GM19239 (cell line): ENCODE data around the gene OR1N2.
"Not testable (repeated sequence)": the region's sequence is repeated elsewhere in the genome, so short reads cannot be mapped to it uniquely, and the experiment has no call there.

Experiments
- DNase-seq: peaks from one replicate; pipeline ENCODE4 v3.0.0; 2011; ENCODE audit warnings: low spot score; ENCODE audit not compliant: insufficient read length
- FAIRE-seq: peaks from 2 replicates; lab custom pipeline; 2011; peaks lifted over from hg19 to GRCh38; lab: Jason Lieb, UNC

OR1N2 gene, protein sequence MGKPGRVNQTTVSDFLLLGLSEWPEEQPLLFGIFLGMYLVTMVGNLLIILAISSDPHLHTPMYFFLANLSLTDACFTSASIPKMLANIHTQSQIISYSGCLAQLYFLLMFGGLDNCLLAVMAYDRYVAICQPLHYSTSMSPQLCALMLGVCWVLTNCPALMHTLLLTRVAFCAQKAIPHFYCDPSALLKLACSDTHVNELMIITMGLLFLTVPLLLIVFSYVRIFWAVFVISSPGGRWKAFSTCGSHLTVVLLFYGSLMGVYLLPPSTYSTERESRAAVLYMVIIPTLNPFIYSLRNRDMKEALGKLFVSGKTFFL

GRCh38 chr9:122552812-122553211 lies at the start of gene OR1N2:
Gene OR1N2 (plus strand): TSS chr9:122553112. CDS start chr9:122553212, 100 bp downstream.
- DNase-seq (no peak), FAIRE-seq (no peak)

DNA sequence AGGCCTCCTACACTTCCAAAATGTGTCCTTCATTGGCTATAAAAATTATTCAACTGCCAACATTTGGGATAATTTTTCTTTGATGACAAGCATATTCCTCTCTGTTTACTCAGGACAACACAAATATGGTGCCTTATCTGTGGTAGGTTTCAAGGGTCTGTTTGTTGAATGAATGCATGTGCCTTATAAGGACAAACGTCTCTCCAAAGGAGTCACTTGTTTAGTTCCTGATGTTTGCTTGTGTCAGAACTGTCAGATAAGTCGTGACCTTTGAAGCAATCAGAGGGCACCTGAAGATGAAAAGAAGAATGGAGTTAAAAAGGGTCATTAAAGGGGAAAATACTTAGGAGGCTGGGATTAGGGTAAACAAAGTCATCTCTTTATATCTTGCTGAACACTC lies 45.9 kb upstream of the OR1N2 start:
- no peak for DNase-seq
- FAIRE-seq, result no peak

DNA sequence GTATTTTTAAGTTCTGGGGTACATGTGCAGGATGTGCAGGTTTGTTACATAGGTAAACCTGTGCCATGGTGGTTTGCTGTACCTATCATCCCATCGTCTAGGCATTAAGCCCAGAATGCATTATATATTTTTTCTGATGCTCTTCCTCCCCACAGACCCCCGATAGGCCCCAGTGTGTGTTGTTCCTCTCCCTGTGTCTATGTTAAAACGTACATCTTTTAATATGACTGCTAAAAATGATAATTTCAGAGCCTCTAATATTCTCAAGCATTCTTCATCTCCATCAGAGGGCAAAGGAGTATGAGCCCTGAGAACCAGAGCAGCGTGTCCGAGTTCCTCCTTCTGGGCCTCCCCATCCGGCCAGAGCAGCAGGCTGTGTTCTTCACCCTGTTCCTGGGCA lies 42.4 kb upstream of the OR1N2 start, which contains the start of gene OR1J2:
Gene OR1J2, plus strand, starts transcription at position 301 of the 400 bp plus-strand sequence. Its CDS starts 0 bp downstream, at position 301.
- no peak for FAIRE-seq
- DNase-seq, result no peak

- no peak for DNase-seq
- no peak for FAIRE-seq
These were observed 34.7 kb upstream of the OR1N2 start for GRCh38 chr9:122518226-122518625.

GRCh38 chr9:122518841-122519240 lies 34.1 kb upstream of the OR1N2 start, which contains the start of gene OR1J4:
Gene OR1J4 (plus strand): TSS chr9:122519141. CDS start chr9:122519141, 0 bp downstream.
- DNase-seq, result no peak
- no peak for FAIRE-seq

GRCh38 chr9:122519376-122519775 lies 33.5 kb upstream of the OR1N2 start:
- DNase-seq, result no peak
- no peak for FAIRE-seq

GRCh38 chr9:122526602-122527001 lies 26.3 kb upstream of the OR1N2 start:
- DNase-seq, result no peak
- no peak for FAIRE-seq

- DNase-seq (no peak), FAIRE-seq (no peak)
These were observed 25.7 kb upstream of the OR1N2 start, which contains the start of gene OR1N1 for GRCh38 chr9:122527193-122527592. Gene OR1N1 (minus strand): TSS chr9:122527293. CDS start chr9:122527293, 0 bp downstream.

GRCh38 chr9:122531157-122531556 lies 21.8 kb upstream of the OR1N2 start:
- not testable (repeated sequence) for FAIRE-seq

DNA sequence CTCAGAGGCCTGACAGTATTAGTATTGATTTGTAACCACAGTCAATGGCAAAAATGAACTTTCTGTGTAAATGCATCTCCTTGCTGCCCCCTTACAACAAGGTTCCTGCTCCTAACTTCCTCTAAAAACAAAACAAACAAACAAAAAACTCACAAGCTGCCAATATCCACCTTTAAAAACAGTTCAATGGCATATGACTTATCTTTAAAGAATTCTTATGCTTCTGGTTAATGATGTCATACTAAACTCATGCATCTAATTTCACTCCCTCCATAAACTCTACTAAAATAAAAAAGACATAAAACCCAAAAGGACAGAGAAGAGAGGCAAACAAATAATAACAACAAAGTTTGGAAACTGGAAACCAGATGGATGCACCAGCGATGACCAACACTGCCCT lies 16.8 kb upstream of the OR1N2 start:
- DNase-seq, result no peak
- no peak for FAIRE-seq

More at GRCh38 chr9:122531157-122531556, 21.8 kb upstream of the OR1N2 start:
- not testable (repeated sequence) for DNase-seq

GRCh38 chr9:122537066-122537465 lies 15.8 kb upstream of the OR1N2 start:
- DNase-seq, FAIRE-seq: not testable (repeated sequence)

DNA sequence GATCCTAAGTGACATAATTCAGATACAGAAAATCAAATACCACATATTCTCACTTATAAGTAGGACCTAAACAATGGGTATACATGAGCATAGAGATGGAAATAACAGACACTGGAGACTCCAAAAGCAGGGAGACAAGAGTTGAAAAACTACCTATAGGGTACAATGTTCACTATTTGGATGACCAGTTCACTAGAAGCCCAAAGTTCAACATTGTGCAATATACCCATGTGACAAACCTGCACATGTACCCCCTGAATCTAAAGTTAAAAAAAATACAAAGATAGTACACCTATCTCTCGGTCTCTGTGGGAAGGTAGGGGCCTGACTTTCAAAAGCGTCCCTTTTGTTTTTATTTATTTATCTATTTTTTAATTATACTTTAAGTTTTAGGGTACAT lies 14.2 kb upstream of the OR1N2 start:
- FAIRE-seq (no peak), DNase-seq (no peak)

DNA sequence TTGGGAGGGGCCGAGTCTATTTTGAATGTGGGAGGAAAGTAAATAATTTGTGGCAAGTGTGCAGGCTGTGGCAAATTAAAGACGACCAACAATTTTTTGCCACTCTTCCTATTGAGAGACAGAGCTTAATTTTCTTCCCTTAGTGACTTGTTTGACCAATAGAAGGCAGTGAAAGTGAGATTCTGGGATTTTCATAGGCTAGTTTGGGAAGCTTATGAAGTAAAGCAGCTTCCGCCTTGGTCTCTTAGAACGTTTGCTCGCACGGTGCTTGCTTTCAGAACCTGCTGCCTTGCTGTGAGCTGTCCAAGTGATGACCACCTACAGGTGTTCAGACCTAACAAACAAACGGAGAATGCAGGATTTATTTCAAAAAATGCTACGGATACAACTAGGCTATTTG lies 6.7 kb upstream of the OR1N2 start:
- no peak for DNase-seq
- FAIRE-seq, result no peak

- DNase-seq (no peak), FAIRE-seq (no peak)
These were observed 1.5 kb upstream of the OR1N2 start for GRCh38 chr9:122551371-122551770.

DNA sequence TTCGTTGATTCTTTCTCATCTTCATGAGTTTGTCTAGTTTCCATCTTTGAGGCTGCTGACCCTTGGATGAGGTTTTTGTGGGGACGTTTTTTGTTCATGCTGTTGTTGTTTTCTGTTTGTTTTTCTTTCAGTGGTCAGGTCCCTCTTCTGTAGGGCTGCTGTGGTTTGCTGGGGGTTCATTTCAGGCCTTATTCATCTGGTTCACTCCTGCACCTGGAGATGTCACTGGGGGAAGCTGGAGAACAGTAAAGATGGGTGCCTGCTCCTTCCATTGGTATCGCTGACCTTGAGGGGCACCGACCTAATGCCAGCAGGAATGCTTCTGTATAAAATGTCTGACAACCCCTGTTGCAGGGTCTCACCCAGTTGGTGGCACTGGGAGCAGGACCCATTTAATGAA lies 8.5 kb downstream of the OR1N2 start:
- FAIRE-seq, result no peak

GRCh38 chr9:122562134-122562760 lies 9.3 kb downstream of the OR1N2 start:
- FAIRE-seq (no peak), DNase-seq (no peak)

More for the DNA sequence above, 8.5 kb downstream of the OR1N2 start:
- no peak for DNase-seq

- no peak for DNase-seq
- FAIRE-seq, result no peak
These were observed 15.0 kb downstream of the OR1N2 start for GRCh38 chr9:122567901-122568300.

GRCh38 chr9:122572456-122572855 lies 19.5 kb downstream of the OR1N2 start:
- DNase-seq (no peak), FAIRE-seq (no peak)

GRCh38 chr9:122579874-122580273 lies 27.0 kb downstream of the OR1N2 start:
- DNase-seq, result no peak
- no peak for FAIRE-seq

- no peak for DNase-seq
- no peak for FAIRE-seq
These were observed 27.4 kb downstream of the OR1N2 start for GRCh38 chr9:122580360-122580759.

- DNase-seq, FAIRE-seq: not testable (repeated sequence)
These were observed 30.4 kb downstream of the OR1N2 start, which contains the start of gene OR1L8 for GRCh38 chr9:122583284-122583683. Gene OR1L8 (minus strand): TSS chr9:122583384. CDS start chr9:122568477, 14,907 bp downstream.
